HK-2 (cell line): ENCODE data around the gene SLC43A1.
"Not testable (repeated sequence)": the region's sequence is repeated elsewhere in the genome, so short reads cannot be mapped to it uniquely, and the experiment has no call there.

Experiments
- DNase-seq: peaks from one replicate; pipeline ENCODE4 v3.0.0-alpha.2; 2018; ENCODE audit not compliant: unreplicated experiment

The SLC43A1 gene

GRCh38 chr11:57515332-57516060, at the start of gene SLC43A1:
Gene SLC43A1, minus strand, starts transcription at chr11:57515702. Its CDS starts 1,591 bp downstream, at chr11:57514111.
- DNase-seq: no peak

GRCh38 chr11:57562596-57562995, 47.1 kb upstream of the SLC43A1 start:
- DNase-seq: no peak

GRCh38 chr11:57560146-57560545, 44.6 kb upstream of the SLC43A1 start:
- DNase-seq: no peak

- no peak for DNase-seq
These were observed 40.5 kb upstream of the SLC43A1 start for GRCh38 chr11:57556041-57556440.

GRCh38 chr11:57555393-57555792, 39.9 kb upstream of the SLC43A1 start:
- no peak for DNase-seq

- no peak for DNase-seq
These were observed 37.0 kb upstream of the SLC43A1 start for GRCh38 chr11:57552479-57552878.

GRCh38 chr11:57551941-57552340, 36.4 kb upstream of the SLC43A1 start:
- DNase-seq: no peak

GRCh38 chr11:57549983-57550382, 34.5 kb upstream of the SLC43A1 start:
- no peak for DNase-seq

- DNase-seq: no peak
These were observed 32.4 kb upstream of the SLC43A1 start for GRCh38 chr11:57547854-57548377.

GRCh38 chr11:57546869-57547475, 31.5 kb upstream of the SLC43A1 start:
- DNase-seq: peak; percentile 24

- DNase-seq: no peak
These were observed 30.9 kb upstream of the SLC43A1 start for GRCh38 chr11:57546451-57546850.

GRCh38 chr11:57545883-57546282, 30.4 kb upstream of the SLC43A1 start:
- DNase-seq: no peak

GRCh38 chr11:57544566-57544965, 29.1 kb upstream of the SLC43A1 start:
- DNase-seq: no peak

- no peak for DNase-seq
These were observed 28.1 kb upstream of the SLC43A1 start for GRCh38 chr11:57543593-57543992.

- no peak for DNase-seq
These were observed 27.1 kb upstream of the SLC43A1 start for GRCh38 chr11:57542582-57542981.

GRCh38 chr11:57541169-57541568, 25.7 kb upstream of the SLC43A1 start:
- no peak for DNase-seq

- DNase-seq: no peak
These were observed 23.8 kb upstream of the SLC43A1 start for GRCh38 chr11:57539342-57539741.

GRCh38 chr11:57536947-57537619, 21.6 kb upstream of the SLC43A1 start, which contains the start of gene SMTNL1:
Gene SMTNL1, plus strand, starts transcription at chr11:57537595. Its CDS starts 5,048 bp downstream, at chr11:57542643.
- DNase-seq: no peak

GRCh38 chr11:57534449-57534848, 18.9 kb upstream of the SLC43A1 start:
- DNase-seq: not testable (repeated sequence)

- DNase-seq: peak; percentile 89
These were observed 15.3 kb upstream of the SLC43A1 start, which contains the start of gene TIMM10 for GRCh38 chr11:57530596-57531507. Gene TIMM10, minus strand, starts transcription at chr11:57530754. Its CDS starts 565 bp downstream, at chr11:57530189.

GRCh38 chr11:57530215-57530595, 14.7 kb upstream of the SLC43A1 start:
- no peak for DNase-seq
